Measurements from ENCODE around the gene RNU6-1.

RNU6-1 gene

DNA sequence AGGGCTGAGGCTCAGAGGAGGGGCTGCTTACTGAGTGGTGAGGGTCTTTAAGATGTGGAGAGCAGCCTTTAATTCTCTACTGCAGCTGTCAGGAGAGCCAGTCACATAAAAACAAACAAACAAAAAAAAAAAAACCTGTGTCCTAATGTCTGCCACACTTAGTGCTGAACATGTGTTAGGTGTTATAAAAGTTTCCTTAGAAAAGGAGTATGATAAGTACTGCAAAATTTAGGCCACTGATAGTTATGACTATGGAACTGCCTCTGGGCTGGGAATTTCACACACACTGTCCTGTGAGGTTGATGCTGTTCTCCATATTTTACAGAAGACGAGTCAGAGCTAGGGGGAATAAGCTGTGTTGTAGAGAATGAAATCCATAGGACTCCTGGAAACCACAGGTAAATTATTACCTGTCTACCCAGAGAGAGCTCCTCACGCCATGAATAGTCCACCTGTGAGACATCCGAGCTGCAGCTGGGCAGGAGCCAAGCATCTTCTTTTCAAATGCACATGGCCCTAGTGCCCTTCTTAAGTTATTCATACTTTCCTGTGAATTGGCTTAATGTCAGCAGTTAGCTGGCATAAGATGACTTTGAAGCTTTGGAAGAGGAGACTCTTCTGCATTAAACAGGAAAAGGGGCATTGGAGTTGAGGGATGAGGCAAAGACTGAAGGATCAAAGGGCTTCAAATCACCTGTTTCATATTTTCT, 49.1 kb downstream of the RNU6-1 start:
- Histone ChIP-seq H3K9me3 (ENCODE audit: control extremely low read depth in 1 of 5, control insufficient read depth in 4 of 5, insufficient read depth in 2 of 5, low read depth in 1 of 5, low read length in 4 of 5) (peaks cover 0 to 9% (median 3%) of the 10 kb centered on the region in 5 experiments), H3K4me1 (ENCODE audit: control extremely low read depth in 1 of 4, control insufficient read depth in 4 of 4, insufficient read depth in 4 of 4, low read length in 3 of 4) (no peaks in the 10 kb centered on the region), H3K27me3 (replicated peaks in 2 of 5; ENCODE audit: control insufficient read depth in 4 of 5, insufficient read depth in 5 of 5, low read length in 4 of 5) (no peaks in the 10 kb centered on the region), H3K27ac (ENCODE audit: insufficient read depth in 1 of 2, low read depth in 1 of 2, low read length in 2 of 2, poor library complexity in 1 of 2, severe bottlenecking in 2 of 2) (no peak overlapping the region), H3K36me3 (ENCODE audit: control insufficient read depth in 4 of 4, insufficient read depth in 4 of 4, low read length in 3 of 4) (peaks cover 0 to 9% (median 0%) of the 10 kb centered on the region in 4 experiments), H3K4me3 (ENCODE audit: control insufficient read depth in 1 of 7, extremely low read depth in 1 of 7, insufficient read depth in 4 of 7, low read depth in 2 of 7, low read length in 6 of 7) (no peak overlapping the region)
- no peak for DNase-seq
- POLR2A ChIA-PET: no interaction called here
- CTCF ChIA-PET: no interaction called here
- WGBS (ENCODE audit: insufficient coverage): 87% methylated on average over 3 of the region's 3 CpGs
